Endothelial cell of umbilical vein (primary cell): ENCODE measurements around the gene DAPK2. TPM values are rescaled to one million over a fixed set of nuclear protein-coding genes. Genes with fewer than 3 reads are reported as not detected.

Source experiments
- BruUV-seq: library from RNA; stranded (reverse); fragments of 400-500 nt; replicated peaks from 2 replicates; lab custom pipeline; 2021; lab: Mats Ljungman, UMichigan
- CTCF ChIA-PET: fragments of 300-600, 350-600 bp; sonication (Branson Sonifier 250); formaldehyde crosslinking; loops from one replicate; lab custom pipeline; 2021; ENCODE audit warnings: antibody characterized with exemption, inconsistent platforms; lab: Charles Lee
- POLR2A ChIA-PET: fragments of 300-600, 350-600 bp; sonication (Branson Sonifier 250); formaldehyde crosslinking; loops from one replicate; lab custom pipeline; 2021; ENCODE audit warnings: antibody characterized with exemption, inconsistent platforms; lab: Charles Lee
- DNase-seq: peaks from one replicate; pipeline ENCODE4 v3.0.0-alpha.2; 2011; ENCODE audit warnings: low read depth, low spot score
- FAIRE-seq: peaks from 2 replicates; lab custom pipeline; 2011; peaks lifted over from hg19 to GRCh38; lab: Jason Lieb, UNC
- H2AFZ ChIP-seq: 2 replicates; pipeline ENCODE4 v1.6.0; 2012; ENCODE audit warnings: low read depth, low read length, control low read depth, inconsistent platforms
- H3K27ac ChIP-seq: 2 replicates; pipeline ENCODE4 v1.5.1; 2011; ENCODE audit warnings: low read depth, mild to moderate bottlenecking, control low read depth, low read length, moderate library complexity; ENCODE audit not compliant: insufficient read depth
- H3K27me3 ChIP-seq, 2 experiments: 2 replicates each; pipeline versions ENCODE4 v1.6.0 to v1.6.1; 2011; ENCODE audit warnings: low read length in 2 of 2, mixed read lengths in 1 of 2; ENCODE audit not compliant: control insufficient read depth in 2 of 2, insufficient read depth in 2 of 2
- H3K36me3 ChIP-seq, 2 experiments: 2 replicates in 1 of 2; 3 replicates in 1 of 2; pipeline ENCODE4 v1.5.1; 2011; ENCODE audit warnings: low read length in 2 of 2, mild to moderate bottlenecking in 1 of 2, moderate library complexity in 1 of 2; ENCODE audit not compliant: control insufficient read depth in 2 of 2, insufficient read depth in 2 of 2; ENCODE audit errors: extremely low read depth in 1 of 2
- H3K4me1 ChIP-seq: 3 replicates; pipeline ENCODE4 v1.5.1; 2011; ENCODE audit warnings: mild to moderate bottlenecking, low read length; ENCODE audit not compliant: control insufficient read depth, insufficient read depth; ENCODE audit errors: extremely low read depth
- H3K4me2 ChIP-seq: 2 replicates; pipeline ENCODE4 v1.6.1; 2011; ENCODE audit warnings: low read length, control low read depth, mixed read lengths; ENCODE audit not compliant: insufficient read depth
- H3K4me3 ChIP-seq, 3 experiments: fragments of 200-600 bp in 1 of 3; sonication (generic), shearing (Covaris generic) in 1 of 3; replicated peaks in 1 of 3; 2 replicates each; pipeline ENCODE4 v1.5.1; 2011 to 2016; ENCODE audit warnings: control low read depth in 3 of 3, low read length in 3 of 3, mild to moderate bottlenecking in 2 of 3, inconsistent platforms in 1 of 3, low read depth in 1 of 3, moderate library complexity in 1 of 3; ENCODE audit not compliant: insufficient read depth in 1 of 3
- H3K79me2 ChIP-seq: 2 replicates; pipeline ENCODE4 v1.6.0; 2012; ENCODE audit warnings: low read length, inconsistent platforms; ENCODE audit not compliant: control insufficient read depth, insufficient read depth
- H3K9ac ChIP-seq: replicated peaks from 2 replicates; pipeline ENCODE3; 2011; ENCODE audit warnings: low read length, control low read depth; ENCODE audit not compliant: insufficient read depth; ENCODE audit errors: extremely low read depth
- H3K9me1 ChIP-seq: replicated peaks from 3 replicates; pipeline ENCODE4 v1.6.0; 2011; ENCODE audit warnings: mild to moderate bottlenecking, low read length; ENCODE audit not compliant: control insufficient read depth, insufficient read depth; ENCODE audit errors: extremely low read depth
- H3K9me3 ChIP-seq: replicated peaks from 2 replicates; pipeline ENCODE4 v1.5.1; 2012; ENCODE audit warnings: low read length, inconsistent platforms; ENCODE audit not compliant: control insufficient read depth, insufficient read depth
- H4K20me1 ChIP-seq: replicated peaks from 2 replicates; pipeline ENCODE3; 2011; ENCODE audit warnings: mild to moderate bottlenecking, low read length; ENCODE audit not compliant: control insufficient read depth, insufficient read depth; ENCODE audit errors: extremely low read depth
- EZH2 ChIP-seq: IDR thresholded peaks from 2 replicates; pipeline ENCODE4 v1.6.1; 2012; ENCODE audit warnings: borderline replicate concordance, low read depth, mild to moderate bottlenecking, moderate library complexity, low read length, inconsistent platforms; ENCODE audit not compliant: severe bottlenecking
- FOS ChIP-seq: IDR thresholded peaks from 2 replicates; pipeline ENCODE4 v1.6.1; 2011; ENCODE audit warnings: mild to moderate bottlenecking, low read length, moderate library complexity, borderline replicate concordance; ENCODE audit not compliant: insufficient read depth
- GATA2 ChIP-seq: IDR thresholded peaks from 2 replicates; pipeline ENCODE4 v1.7.0; 2011; ENCODE audit warnings: low read depth, mild to moderate bottlenecking, moderate library complexity, mixed read lengths, low read length; ENCODE audit not compliant: insufficient read length, insufficient read depth
- JUN ChIP-seq: IDR thresholded peaks from 2 replicates; pipeline ENCODE4 v1.6.1; 2011; ENCODE audit warnings: borderline replicate concordance, low read depth; ENCODE audit not compliant: insufficient read length, insufficient read depth
- MYC ChIP-seq: IDR thresholded peaks from one replicate; pipeline ENCODE4 v1.6.1; 2011; ENCODE audit warnings: mild to moderate bottlenecking, low read depth, low read length
- POLR2A ChIP-seq: IDR thresholded peaks from 2 replicates; pipeline ENCODE4 v1.6.1; 2012; ENCODE audit warnings: low read depth, mild to moderate bottlenecking, control low read depth, low read length
- POLR2AphosphoS5 ChIP-seq: IDR thresholded peaks from 2 replicates; pipeline ENCODE4 v1.6.1; 2012; ENCODE audit warnings: low read depth, mild to moderate bottlenecking, control low read depth, low read length, moderate library complexity; ENCODE audit not compliant: insufficient read depth
- dilution Hi-C: fragments of 300-500 bp; cut with MboI; formaldehyde crosslinking; loops from one replicate; pipeline ENCODE4 v1.15.0; 2019; ENCODE audit warnings: low sequenced_read_pairs; ENCODE audit not compliant: extremely low pct_ligation_motif_present
- intact Hi-C: fragments of 100-400 bp; cut with micrococcal nuclease; formaldehyde crosslinking; loops from one replicate; pipeline ENCODE4 v1.10.0; 2022
- polyA plus RNA-seq, 4 experiments: library from polyadenylated mRNA; depleted of rRNA in 3 of 4; stranded (reverse) in 3 of 4; unstranded in 1 of 4; fragments of >200 nt; gene quantifications; 2 replicates each; pipeline versions ENCODE4 v1.2.1 to v1.2.3, GENCODE V29; 2011 to 2012; ENCODE audit warnings: missing spikeins in 1 of 4
- total RNA-seq: library from RNA; stranded (reverse); gene quantifications from 2 replicates; pipeline ENCODE4 v1.2.3, GENCODE V29; 2021
- TF ChIP-seq, protein P1 (sequence below), 2 donors: IDR thresholded peaks; 1 replicate in 1 of 2; 2 replicates in 1 of 2; pipeline ENCODE4 v1.5.1; 2011; ENCODE audit warnings: low read length in 2 of 2, mild to moderate bottlenecking in 2 of 2, moderate library complexity in 2 of 2, control low read depth in 1 of 2, inconsistent platforms in 1 of 2, low read depth in 1 of 2; ENCODE audit not compliant: insufficient read depth in 1 of 2; ENCODE audit errors: extremely low read depth in 1 of 2

The DAPK2 gene
- total and polyA plus RNA-seq, 2 donors (not counting 3 experiments of a cell fraction or from before 2014, with no cell fraction given) = 2.8 to 6.7 TPM

DNA sequence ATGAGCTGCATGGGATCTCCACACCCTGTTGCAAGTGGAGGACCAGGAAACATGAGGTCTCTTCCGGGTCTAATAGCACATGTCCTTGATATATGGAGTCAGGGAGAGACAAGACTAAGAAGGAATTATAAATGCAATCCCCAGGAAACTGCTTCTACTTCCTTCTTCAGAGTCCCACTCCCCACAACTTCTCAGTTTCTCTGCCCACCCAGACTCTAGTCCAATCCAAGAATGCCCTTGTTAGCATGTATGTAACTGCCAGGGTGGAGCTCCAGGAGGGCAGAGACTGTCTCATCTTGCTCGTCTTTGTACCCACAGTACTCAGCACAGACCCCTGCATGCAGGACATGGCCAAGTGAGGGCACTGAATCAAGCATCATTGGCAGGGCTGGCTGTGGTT lies 8.3 kb downstream of the DAPK2 start:
- Histone ChIP-seq H2AFZ (no peak overlapping the region), H3K4me3 (no peak overlapping the region), H3K9me1 (no peaks in the 10 kb centered on the region), H3K27me3 (peaks cover 12% of the 10 kb centered on the region in 2 experiments), H3K4me1 (no peaks in the 10 kb centered on the region), H3K9me3 (no peaks in the 10 kb centered on the region), H3K9ac (no peak overlapping the region), H3K79me2 (no peaks in the 10 kb centered on the region), H4K20me1 (no peaks in the 10 kb centered on the region), H3K4me2 (no peak overlapping the region), H3K36me3 (no peaks in the 10 kb centered on the region), H3K27ac (no peak overlapping the region)
- no TSS peak for BruUV-seq
- CTCF ChIA-PET = interaction anchor here (2.8 kb wide), 1 partner anchor 8 kb away, joined by 17 read pairs; the partner anchor contains the start of gene DAPK2
- dilution Hi-C loops (no loop called here), intact Hi-C loops (no loop called here)
- POLR2A ChIA-PET = no interaction called here
- no peak for FAIRE-seq
- TF ChIP-seq JUN (no peak), EZH2 (no peak), FOS (no peak), POLR2AphosphoS5 (no peak), MYC (no peak), GATA2 (no peak), POLR2A (no peak)
- TF ChIP-seq, protein P1, sequence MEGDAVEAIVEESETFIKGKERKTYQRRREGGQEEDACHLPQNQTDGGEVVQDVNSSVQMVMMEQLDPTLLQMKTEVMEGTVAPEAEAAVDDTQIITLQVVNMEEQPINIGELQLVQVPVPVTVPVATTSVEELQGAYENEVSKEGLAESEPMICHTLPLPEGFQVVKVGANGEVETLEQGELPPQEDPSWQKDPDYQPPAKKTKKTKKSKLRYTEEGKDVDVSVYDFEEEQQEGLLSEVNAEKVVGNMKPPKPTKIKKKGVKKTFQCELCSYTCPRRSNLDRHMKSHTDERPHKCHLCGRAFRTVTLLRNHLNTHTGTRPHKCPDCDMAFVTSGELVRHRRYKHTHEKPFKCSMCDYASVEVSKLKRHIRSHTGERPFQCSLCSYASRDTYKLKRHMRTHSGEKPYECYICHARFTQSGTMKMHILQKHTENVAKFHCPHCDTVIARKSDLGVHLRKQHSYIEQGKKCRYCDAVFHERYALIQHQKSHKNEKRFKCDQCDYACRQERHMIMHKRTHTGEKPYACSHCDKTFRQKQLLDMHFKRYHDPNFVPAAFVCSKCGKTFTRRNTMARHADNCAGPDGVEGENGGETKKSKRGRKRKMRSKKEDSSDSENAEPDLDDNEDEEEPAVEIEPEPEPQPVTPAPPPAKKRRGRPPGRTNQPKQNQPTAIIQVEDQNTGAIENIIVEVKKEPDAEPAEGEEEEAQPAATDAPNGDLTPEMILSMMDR (IDR thresholded peaks at IDR 0.05; ENCODE audit: extremely low read depth in 1 of 2, insufficient read depth in 1 of 2, low read depth in 1 of 2, low read length in 2 of 2) = no peak
- DNase-seq = no peak
